ENCODE measurements around the gene FNDC4. TPM values are rescaled to one million over a fixed set of nuclear protein-coding genes. Genes with fewer than 3 reads are reported as not detected.

Gene FNDC4
- total and polyA plus RNA-seq, 4 donors = 11.4 to 165 (median 41.8) TPM

- TF ChIP-seq RXRA (IDR thresholded peaks at IDR 0.05) = no peak
Observed at GRCh38 chr2:27446057-27446456, 48.9 kb downstream of the FNDC4 start (continued).

- H3K4me3 ChIP-seq (ENCODE audit: low read depth in 1 of 3, low read length in 3 of 3) = no peak overlapping the region
- TF ChIP-seq CTCF (IDR thresholded peaks at IDR 0.05; ENCODE audit: low read depth, low read length, missing input control) (no peak), HNF4G (IDR thresholded peaks at IDR 0.05) (no peak), REST (IDR thresholded peaks at IDR 0.05) (no peak), RXRA (IDR thresholded peaks at IDR 0.05) (no peak)
- TF ChIP-seq, protein P1, sequence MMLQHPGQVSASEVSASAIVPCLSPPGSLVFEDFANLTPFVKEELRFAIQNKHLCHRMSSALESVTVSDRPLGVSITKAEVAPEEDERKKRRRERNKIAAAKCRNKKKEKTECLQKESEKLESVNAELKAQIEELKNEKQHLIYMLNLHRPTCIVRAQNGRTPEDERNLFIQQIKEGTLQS (IDR thresholded peaks at IDR 0.05) = no peak
- peaks cover 3 to 10% (median 6%) of the 10 kb centered on the region in 4 donors for H3K4me1 ChIP-seq (ENCODE audit: control insufficient read depth in 4 of 4, insufficient read depth in 4 of 4, low read length in 3 of 4)
- peaks cover 0 to 41% (median 16%) of the 10 kb centered on the region in 4 donors for H3K36me3 ChIP-seq (ENCODE audit: control insufficient read depth in 4 of 4, insufficient read depth in 3 of 4, low read depth in 1 of 4, low read length in 3 of 4)
- no peaks in the 10 kb centered on the region for H3K9me3 ChIP-seq (ENCODE audit: control insufficient read depth in 4 of 4, low read length in 3 of 4)
- 86% methylated on average over 8 of the region's 8 CpGs for WGBS
- H3K27ac ChIP-seq (ENCODE audit: low read depth in 1 of 2, low read length in 2 of 2) = no peak overlapping the region
- H3K27me3 ChIP-seq (ENCODE audit: control insufficient read depth in 4 of 4, insufficient read depth in 4 of 4, low read length in 3 of 4) = no peaks in the 10 kb centered on the region
- DNase-seq (ENCODE audit: low spot score) = no peak
- H3K9ac ChIP-seq (ENCODE audit: low read depth in 1 of 2, low read length in 2 of 2) = no peak overlapping the region
Observed at GRCh38 chr2:27445615-27446014, 49.4 kb downstream of the FNDC4 start.

DNA sequence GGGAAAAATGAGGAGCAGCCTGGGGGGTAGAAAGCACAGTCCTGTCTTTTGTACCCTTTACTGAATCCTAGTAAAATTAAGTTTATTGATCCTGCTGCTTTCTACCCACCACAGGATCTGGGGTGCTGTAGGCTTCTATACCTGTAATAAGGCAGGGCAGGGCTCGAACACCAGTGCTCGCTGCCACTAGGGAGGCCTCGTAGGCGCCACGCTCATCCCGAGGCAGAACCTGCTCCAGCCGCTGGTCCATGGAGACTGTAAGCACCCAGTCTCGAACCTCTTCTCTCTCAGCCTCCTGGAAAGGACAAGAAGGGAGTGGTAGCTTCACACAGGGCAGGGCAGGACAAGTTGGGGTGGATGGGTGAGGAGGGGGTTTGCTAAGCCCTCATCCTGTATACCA lies 49.8 kb downstream of the FNDC4 start:
- no peak overlapping the region for H3K27ac ChIP-seq (ENCODE audit: low read depth in 1 of 2, low read length in 2 of 2)
- H3K9me3 ChIP-seq (ENCODE audit: control insufficient read depth in 4 of 4, low read length in 3 of 4) = no peaks in the 10 kb centered on the region
- peaks cover 3 to 10% (median 6%) of the 10 kb centered on the region in 4 donors for H3K4me1 ChIP-seq (ENCODE audit: control insufficient read depth in 4 of 4, insufficient read depth in 4 of 4, low read length in 3 of 4)
- 96% methylated on average over 8 of the region's 8 CpGs for WGBS
- H3K4me3 ChIP-seq (ENCODE audit: low read depth in 1 of 3, low read length in 3 of 3) = no peak overlapping the region
- no peak for DNase-seq (ENCODE audit: low spot score)
- peaks cover 3 to 46% (median 20%) of the 10 kb centered on the region in 4 donors for H3K36me3 ChIP-seq (ENCODE audit: control insufficient read depth in 4 of 4, insufficient read depth in 3 of 4, low read depth in 1 of 4, low read length in 3 of 4)
- no peaks in the 10 kb centered on the region for H3K27me3 ChIP-seq (ENCODE audit: control insufficient read depth in 4 of 4, insufficient read depth in 4 of 4, low read length in 3 of 4)
- H3K9ac ChIP-seq (ENCODE audit: low read depth in 1 of 2, low read length in 2 of 2) = no peak overlapping the region
- no peak for TF ChIP-seq FOXA2 (IDR thresholded peaks at IDR 0.05)
- TF ChIP-seq YY1 (IDR thresholded peaks at IDR 0.05) = no peak
- TF ChIP-seq NR2F2 (IDR thresholded peaks at IDR 0.05) = no peak
- TF ChIP-seq REST (IDR thresholded peaks at IDR 0.05) = no peak
- no peak for TF ChIP-seq RXRA (IDR thresholded peaks at IDR 0.05)
- TF ChIP-seq HNF4A (conservative IDR thresholded peaks at IDR 0.05) = no peak
- TF ChIP-seq EGR1 (IDR thresholded peaks at IDR 0.05; ENCODE audit: low read depth in 2 of 2) = no peak
- TF ChIP-seq RAD21 (IDR thresholded peaks at IDR 0.05) = no peak
- TF ChIP-seq CTCF (IDR thresholded peaks at IDR 0.05; ENCODE audit: low read depth, low read length, missing input control) = no peak
- TF ChIP-seq GABPA (IDR thresholded peaks at IDR 0.05 in 1 of 2, conservative IDR thresholded peaks at IDR 0.05 in 1 of 2) = no peak
